IMR-90 (cell line): ENCODE results near the gene COL24A1.

Experiments used
- CEBPB ChIP-seq: IDR thresholded peaks from 2 replicates; pipeline ENCODE4 v1.6.1; 2012; ENCODE audit warnings: low read depth, low read length, improper control_type of control experiment
- CTCF ChIP-seq: conservative IDR thresholded peaks from 2 replicates; pipeline ENCODE4 v1.5.1; 2012; ENCODE audit warnings: mild to moderate bottlenecking, low read depth, low read length, improper control_type of control experiment
- FOS ChIP-seq: fragments of 150-350 bp; IDR thresholded peaks from 2 replicates; pipeline ENCODE4 v1.6.1; 2016; ENCODE audit warnings: low read depth, low read length
- MAZ ChIP-seq: IDR thresholded peaks from 2 replicates; pipeline ENCODE4 v1.6.1; 2012; ENCODE audit warnings: low read depth, mild to moderate bottlenecking, low read length, improper control_type of control experiment, moderate library complexity, borderline replicate concordance
- MXI1 ChIP-seq: IDR thresholded peaks from 2 replicates; pipeline ENCODE4 v1.6.1; 2012; ENCODE audit warnings: low read depth, mild to moderate bottlenecking, low read length, moderate library complexity, borderline replicate concordance
- POLR2A ChIP-seq: IDR thresholded peaks from 2 replicates; pipeline ENCODE4 v1.6.1; 2012; ENCODE audit warnings: mild to moderate bottlenecking, low read depth, low read length
- SMC3 ChIP-seq: fragments of 150-350 bp; IDR thresholded peaks from 2 replicates; pipeline ENCODE4 v1.6.1; 2016; ENCODE audit warnings: low read depth, mild to moderate bottlenecking, antibody characterized with exemption, low read length, moderate library complexity
- TF ChIP-seq, protein P1 (sequence below): fragments of 150-350 bp; IDR thresholded peaks from 2 replicates; pipeline ENCODE4 v1.6.1; 2017; ENCODE audit warnings: mild to moderate bottlenecking, antibody characterized with exemption, low read length, low read depth

GRCh38 chr1:85867189-85867588 lies 289.4 kb downstream of the COL24A1 start:
- no peak for TF ChIP-seq CTCF
- TF ChIP-seq CEBPB = no peak
- TF ChIP-seq MAZ = no peak
- no peak for TF ChIP-seq FOS
- TF ChIP-seq MXI1 = no peak
- no peak for TF ChIP-seq POLR2A
- TF ChIP-seq, protein P1, sequence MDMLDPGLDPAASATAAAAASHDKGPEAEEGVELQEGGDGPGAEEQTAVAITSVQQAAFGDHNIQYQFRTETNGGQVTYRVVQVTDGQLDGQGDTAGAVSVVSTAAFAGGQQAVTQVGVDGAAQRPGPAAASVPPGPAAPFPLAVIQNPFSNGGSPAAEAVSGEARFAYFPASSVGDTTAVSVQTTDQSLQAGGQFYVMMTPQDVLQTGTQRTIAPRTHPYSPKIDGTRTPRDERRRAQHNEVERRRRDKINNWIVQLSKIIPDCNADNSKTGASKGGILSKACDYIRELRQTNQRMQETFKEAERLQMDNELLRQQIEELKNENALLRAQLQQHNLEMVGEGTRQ = no peak
- no peak for TF ChIP-seq SMC3
